Hematopoietic multipotent progenitor cell (in vitro differentiated cells): ENCODE results near the gene VSTM2B. TPM values are rescaled to one million over a fixed set of nuclear protein-coding genes. Genes with fewer than 3 reads are reported as not detected.

Experiments used
- total RNA-seq: library from RNA; depleted of rRNA; stranded (reverse); fragments of >200 nt; gene quantifications from one replicate; pipeline ENCODE4 v1.2.3, GENCODE V29; 2012

The VSTM2B gene
- total RNA-seq, 1 donor: not detected

Other genes starting within 250 kb of the VSTM2B start
- gene POP4, start 80.3 kb downstream of the VSTM2B start, total RNA-seq: 32.9 TPM
- gene PLEKHF1, start 139.5 kb downstream of the VSTM2B start, total RNA-seq: 9.4 TPM
- 15.9 TPM for gene C19orf12, start 189.3 kb downstream of the VSTM2B start, total RNA-seq